A549 treated with AZD9567 at 1 μM for 4 hours (cell line): ENCODE data around the gene GIT2. TPM values are rescaled to one million over a fixed set of nuclear protein-coding genes. Genes with fewer than 3 reads are reported as not detected.

ENCODE experiments used
- total RNA-seq: library from RNA; stranded (reverse); fragments of 200-300 nt; extraction: Qiagen RNA extraction; gene quantifications from 5 replicates; pipeline ENCODE4 v1.2.3, GENCODE V29; 2022; ENCODE audit not compliant: insufficient read depth

Gene GIT2, protein sequence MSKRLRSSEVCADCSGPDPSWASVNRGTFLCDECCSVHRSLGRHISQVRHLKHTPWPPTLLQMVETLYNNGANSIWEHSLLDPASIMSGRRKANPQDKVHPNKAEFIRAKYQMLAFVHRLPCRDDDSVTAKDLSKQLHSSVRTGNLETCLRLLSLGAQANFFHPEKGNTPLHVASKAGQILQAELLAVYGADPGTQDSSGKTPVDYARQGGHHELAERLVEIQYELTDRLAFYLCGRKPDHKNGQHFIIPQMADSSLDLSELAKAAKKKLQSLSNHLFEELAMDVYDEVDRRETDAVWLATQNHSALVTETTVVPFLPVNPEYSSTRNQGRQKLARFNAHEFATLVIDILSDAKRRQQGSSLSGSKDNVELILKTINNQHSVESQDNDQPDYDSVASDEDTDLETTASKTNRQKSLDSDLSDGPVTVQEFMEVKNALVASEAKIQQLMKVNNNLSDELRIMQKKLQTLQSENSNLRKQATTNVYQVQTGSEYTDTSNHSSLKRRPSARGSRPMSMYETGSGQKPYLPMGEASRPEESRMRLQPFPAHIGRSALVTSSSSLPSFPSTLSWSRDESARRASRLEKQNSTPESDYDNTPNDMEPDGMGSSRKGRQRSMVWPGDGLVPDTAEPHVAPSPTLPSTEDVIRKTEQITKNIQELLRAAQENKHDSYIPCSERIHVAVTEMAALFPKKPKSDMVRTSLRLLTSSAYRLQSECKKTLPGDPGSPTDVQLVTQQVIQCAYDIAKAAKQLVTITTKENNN
- total RNA-seq = 18.1 to 21.9 TPM (median 21.2 TPM) in 5 replicates

GRCh38 chr12:109995686-109996482, at the start of gene GIT2:
GIT2 (minus strand) TSS chr12:109996368; CDS start chr12:109996224, 144 bp downstream.

DNA sequence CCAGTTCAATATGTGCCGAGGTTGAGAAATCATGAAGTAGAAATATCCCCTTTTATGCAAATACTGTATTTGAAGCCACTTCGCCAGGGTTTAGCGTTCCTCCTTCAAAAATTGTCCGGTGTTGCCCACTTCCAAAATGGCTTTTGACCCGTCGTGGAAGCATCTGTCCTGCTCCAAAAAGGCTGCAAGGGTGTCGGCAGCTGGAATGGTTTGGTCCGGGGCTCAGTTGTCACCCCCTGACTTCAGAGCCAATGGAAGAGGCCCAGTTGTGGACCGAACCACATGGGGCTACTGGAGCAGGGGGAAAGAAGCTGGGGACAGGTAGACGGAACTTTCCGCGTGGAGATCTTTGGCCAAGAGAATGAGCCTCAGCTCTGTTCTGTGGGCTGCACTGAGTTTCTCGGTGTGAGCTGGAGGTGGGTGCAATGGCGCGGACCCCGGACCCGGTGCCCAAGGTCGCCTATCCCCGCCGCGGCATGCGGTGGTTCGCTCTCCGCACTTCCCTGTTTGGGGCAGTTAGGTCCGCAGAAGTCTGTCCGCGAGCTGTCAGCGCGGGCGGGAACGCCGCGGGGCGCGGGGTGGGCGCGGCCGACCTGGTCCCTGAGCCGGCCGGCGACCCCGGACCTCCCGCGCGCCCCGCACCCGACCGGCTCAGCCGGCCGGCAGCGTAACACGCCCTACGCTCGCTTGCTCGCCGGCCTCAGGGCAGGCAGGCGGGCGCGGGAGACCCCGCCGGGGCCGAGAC, 2.9 kb upstream of the GIT2 start, which contains the start of gene ANKRD13A:
Gene ANKRD13A, plus strand, starts transcription at position 527 of the 745 bp plus-strand sequence. CDS start 259 bp downstream, outside the sequence.

GRCh38 chr12:109899783-109900751, 96.1 kb downstream of the GIT2 start, which contains the start of gene TCHP:
TCHP (plus strand) TSS chr12:109900274; CDS start chr12:109903027, 2,753 bp downstream.

GRCh38 chr12:109880043-109880931, 115.9 kb downstream of the GIT2 start, which contains the start of gene GLTP:
GLTP (minus strand) TSS chr12:109880541; CDS start chr12:109880374, 167 bp downstream.

Other genes starting within 250 kb of the GIT2 start
- gene TRPV4, start 163.0 kb downstream of the GIT2 start, total RNA-seq = 0.03 to 0.07 TPM (median 0.06 TPM) in 4 of 5 replicates, not detected in the other
- 18.0 to 32.5 TPM (median 19.1 TPM) in 5 replicates for gene GLTP, start 115.8 kb downstream of the GIT2 start, total RNA-seq
- gene TCHP, start 96.1 kb downstream of the GIT2 start, total RNA-seq = 15.0 to 18.5 TPM (median 16.6 TPM) in 5 replicates
- gene ANKRD13A, start 3.1 kb upstream of the GIT2 start, total RNA-seq = 14.0 to 27.9 TPM (median 18.2 TPM) in 5 replicates
- gene C12orf76, start 52.2 kb upstream of the GIT2 start, total RNA-seq = 4.0 to 8.8 TPM (median 7.1 TPM) in 5 replicates
- gene IFT81, start 128.0 kb upstream of the GIT2 start, total RNA-seq = 12.5 to 19.0 TPM (median 16.3 TPM) in 5 replicates